GM19043 (cell line): ENCODE measurements around the gene FGF23.
"Not testable (repeated sequence)": the region's sequence is repeated elsewhere in the genome, so short reads cannot be mapped to it uniquely, and the experiment has no call there.

Experiments
- ATAC-seq: cut with Tn5 transposase; IDR thresholded peaks from one replicate; pipeline ENCODE4 v1.9.1; 2021; ENCODE audit warnings: low read depth; ENCODE audit not compliant: unreplicated experiment

FGF23 gene

DNA sequence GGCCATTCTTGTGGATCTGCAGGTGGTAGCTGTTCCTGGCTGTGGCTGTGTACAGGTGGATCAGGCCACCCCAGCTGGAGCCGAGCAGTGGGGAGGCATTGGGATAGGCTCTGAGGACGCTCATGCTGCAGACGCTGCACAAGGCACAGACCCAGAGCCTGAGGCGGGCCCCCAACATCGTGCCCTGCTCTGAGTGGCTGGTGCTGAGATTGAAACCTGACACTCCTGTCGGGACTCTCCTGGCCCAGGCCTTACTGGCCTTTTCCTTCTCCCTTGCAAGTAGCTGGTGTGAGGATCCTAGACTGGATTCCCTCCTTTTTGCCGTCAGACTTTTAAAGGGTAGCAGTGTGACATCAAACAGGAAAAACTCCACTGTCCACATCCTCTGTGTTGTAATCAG is at the start of gene FGF23:
TSS of gene FGF23 (minus strand) at position 308 of the 400 bp plus-strand sequence. CDS start at position 178, 130 bp downstream.
- no peak for ATAC-seq

DNA sequence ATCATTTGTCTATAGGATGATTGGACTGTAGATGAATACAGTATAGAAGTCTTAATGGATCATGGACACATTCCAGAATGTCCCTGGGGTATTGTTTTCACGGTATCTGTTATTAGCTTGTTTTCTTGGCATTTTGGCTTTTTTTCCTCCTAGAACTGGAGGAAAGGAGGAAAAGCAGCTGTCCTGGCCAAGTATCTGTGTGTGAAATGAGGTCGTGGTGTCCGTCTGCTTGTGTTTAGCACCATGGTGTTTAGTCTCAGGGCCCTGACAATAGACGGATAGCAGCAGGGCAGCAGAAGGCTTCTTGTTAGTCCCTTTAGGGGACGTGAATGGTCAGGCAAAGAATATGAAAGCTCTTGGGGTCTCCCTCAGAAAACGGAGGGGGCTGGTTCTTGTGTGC is 44.9 kb upstream of the FGF23 start:
- no peak for ATAC-seq

DNA sequence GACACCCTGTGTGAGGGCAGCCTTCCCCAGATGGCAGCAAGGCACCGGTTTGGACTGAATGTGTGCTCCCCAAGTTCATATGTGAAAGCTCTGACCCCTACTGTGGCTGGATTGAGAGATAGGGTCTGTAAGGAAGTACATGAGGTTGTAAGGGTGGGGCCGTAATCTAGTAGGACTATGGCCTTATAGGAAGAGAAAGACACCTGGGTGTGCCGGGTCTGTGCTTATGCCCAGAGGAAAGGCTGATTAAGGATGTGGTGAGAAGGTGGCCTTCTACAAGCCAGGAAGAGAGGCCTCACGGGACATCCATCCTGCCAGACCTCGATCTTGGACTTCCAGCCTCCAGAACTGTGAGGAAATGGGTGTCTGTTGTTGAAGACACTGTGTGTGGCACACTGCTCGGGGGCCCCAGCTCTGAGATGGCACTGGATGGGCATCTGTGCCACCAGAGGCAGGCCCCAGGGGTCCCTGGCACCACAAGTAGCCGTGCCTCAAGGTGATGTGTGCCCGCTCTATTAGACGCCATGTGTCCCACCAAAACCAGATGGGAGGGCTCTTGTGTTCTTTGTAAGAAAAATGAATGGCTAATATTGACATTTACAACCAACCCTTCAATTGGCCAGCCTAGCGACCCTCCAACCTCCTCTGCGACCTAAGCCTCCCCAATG is 44.1 kb upstream of the FGF23 start:
- no peak for ATAC-seq

DNA sequence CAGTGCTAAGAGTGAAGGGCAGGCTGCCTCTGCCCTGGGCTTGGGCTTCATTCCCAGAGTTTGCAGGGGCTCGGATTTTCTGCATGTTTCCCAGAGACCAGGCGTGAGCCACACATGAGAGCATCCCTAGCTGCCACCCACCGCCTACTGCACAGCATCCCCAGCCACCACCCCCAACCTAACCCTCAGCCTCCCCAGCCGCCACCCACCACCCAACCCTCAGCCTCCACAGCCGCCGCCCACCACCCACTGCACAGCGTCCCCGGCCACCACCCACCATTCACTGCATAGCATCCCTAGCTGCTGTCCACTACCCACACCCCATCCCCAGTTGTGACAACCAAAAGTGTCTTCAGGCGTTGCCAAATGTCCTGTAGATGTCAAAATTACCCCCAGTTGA is 43.5 kb upstream of the FGF23 start:
- no peak for ATAC-seq

DNA sequence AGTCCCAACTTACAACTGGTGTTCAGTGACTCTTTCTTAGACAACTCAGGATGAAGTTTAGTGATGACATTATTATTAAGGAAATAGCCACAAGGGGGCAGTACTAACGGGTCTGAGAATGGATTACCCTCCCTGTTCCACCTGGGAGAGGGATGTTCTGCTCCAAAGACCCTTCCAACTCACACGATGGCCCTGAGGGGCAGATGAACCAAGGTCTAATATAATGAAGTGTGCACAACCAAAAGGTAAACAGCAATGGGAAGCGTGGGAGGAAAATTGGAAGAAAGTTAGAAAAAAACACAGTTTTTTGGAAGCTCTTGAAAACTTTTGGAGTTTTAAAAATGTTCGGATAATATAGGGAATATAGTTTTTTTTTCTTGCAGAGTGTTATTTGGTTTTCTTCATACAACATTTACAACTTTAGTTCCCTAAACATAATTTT is 42.1 kb upstream of the FGF23 start:
- ATAC-seq: no peak

DNA sequence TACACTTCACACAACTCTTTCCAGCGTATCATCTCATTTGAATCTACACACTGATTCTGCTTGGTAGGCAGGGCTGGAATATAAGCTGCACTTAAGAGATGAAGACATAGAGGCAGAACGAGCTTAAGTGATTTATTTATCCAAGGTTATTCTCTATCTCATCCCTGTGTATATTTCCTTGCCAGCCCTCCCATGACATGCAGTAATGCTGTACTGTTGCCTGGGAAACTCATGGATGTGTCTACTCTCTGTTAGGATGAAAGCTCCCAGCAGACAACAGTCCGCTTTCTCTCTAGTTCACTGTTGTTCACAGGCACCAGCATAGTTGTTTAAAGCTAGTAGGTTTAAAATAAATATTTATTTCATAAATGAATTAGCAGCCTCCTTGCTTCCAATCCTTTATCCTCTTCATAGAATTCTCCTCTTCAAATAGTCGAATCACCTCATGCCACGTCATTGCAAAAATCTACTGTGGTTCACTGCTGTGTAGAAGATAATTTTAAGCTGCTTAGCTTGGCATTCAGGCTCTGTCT is 40.7 kb upstream of the FGF23 start:
- no peak for ATAC-seq

DNA sequence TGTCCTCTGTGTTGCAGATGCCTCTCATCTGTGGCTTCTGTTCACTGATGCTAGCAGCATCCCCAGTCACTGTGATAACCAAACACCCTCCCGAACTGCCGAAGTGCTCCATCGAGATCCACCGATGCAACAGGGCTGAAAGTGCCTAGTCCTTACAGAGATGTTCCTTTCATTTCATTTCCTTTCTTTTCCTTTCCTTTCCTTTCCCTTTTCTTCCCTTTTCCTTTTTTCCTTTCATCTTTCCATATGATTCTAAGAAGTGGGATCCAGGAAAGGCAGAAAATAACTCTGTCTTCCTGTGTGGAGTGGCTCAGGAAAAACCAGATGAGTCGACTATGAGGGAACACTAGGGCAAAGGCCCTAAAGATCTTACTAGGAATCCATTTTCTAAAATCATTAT is 39.4 kb upstream of the FGF23 start:
- no peak for ATAC-seq

DNA sequence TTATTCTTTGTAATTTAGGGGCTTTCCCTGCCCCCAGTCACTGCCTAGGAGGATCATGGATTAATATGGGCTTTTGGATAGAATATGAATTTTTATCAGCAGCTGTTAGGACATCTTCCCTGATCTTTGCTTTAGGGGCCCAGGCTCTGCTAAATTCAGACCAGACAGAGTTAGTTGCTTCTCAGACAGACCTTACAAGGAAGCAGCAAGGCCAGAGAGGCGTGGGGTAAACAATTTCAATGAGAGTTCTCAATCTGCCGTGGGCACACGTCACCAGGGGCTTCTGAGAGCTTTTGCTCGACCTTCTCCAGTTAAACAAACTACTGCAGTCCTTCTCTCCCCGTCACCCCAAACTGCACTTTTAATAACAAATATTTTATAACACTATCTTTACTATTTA is 38.4 kb upstream of the FGF23 start:
- no peak for ATAC-seq

DNA sequence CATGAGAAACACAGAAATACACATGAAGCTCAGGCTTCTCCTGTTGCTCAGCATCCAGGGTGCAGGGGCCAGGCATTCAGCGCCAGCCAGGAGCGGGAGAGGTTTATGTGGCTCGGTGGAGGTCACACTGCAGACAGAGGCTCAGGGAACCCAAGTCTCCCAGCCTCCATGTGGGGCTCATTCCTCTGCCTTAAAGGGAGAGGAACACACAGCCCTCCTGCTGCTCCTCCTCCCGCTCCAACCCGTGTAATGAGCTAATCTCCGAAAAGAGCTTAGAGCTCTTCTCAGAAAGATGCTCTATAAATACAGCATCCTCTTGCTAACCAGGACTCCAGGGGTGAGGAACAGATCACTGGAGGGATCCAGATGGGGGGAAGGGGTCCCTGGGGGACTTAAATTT is 37.9 kb upstream of the FGF23 start:
- no peak for ATAC-seq

DNA sequence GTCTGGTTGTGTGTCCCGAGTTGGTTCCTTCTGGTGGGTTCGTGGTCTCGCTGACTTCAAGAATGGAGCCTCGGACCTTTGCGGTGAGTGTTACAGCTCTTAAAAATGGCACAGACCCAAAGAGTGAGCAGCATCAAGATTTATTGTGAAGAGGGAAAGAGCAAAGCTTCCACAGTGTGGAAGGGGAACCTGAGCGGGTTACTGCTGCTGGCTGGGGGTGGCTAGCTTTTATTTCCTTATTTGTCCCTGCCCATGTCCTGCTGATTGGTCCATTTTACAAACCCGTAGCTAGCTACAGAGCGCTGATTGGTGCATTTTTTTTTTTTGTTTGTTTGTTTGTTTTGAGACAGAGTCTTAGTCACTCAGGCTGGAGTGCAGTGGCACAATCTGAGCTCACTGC is 36.8 kb upstream of the FGF23 start:
- ATAC-seq: no peak

DNA sequence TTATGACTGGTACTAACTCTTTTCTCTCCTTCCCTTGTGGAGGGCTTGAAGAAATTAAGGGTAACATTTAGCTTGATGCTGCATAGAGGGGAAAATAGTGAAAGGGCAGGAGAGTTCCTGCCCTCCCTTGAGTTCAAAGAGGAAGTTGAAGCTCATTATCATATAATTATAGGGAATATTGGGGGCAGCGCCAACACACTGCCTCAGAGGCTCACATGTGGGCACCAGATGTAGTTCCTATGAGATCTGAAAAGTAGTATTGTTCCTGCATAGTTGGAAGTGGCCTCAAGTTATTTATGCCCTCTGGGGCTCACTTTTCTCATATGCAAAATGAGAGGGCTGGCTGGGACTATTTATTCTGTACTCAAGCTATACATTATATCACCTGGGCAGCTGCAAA is 33.0 kb upstream of the FGF23 start:
- ATAC-seq: no peak

DNA sequence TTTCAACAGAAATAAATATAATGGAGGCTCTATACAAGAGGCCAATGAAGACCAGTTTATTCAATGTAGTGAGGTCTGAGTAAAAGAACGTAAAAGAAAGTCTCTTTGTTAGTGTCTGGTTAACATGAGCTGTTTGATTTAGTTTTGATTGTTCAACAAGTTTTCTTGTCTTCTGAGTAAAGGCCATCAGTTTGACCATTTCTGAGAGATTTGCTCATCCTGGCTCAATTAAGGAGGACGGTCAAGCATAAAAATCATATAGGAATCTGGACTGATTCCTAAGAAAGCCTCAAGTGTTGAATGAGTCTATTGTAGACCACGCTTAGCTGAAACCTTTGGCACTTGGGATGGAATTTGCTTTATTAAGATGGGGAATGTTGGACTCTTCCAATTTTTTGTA is 32.5 kb upstream of the FGF23 start:
- ATAC-seq: no peak

DNA sequence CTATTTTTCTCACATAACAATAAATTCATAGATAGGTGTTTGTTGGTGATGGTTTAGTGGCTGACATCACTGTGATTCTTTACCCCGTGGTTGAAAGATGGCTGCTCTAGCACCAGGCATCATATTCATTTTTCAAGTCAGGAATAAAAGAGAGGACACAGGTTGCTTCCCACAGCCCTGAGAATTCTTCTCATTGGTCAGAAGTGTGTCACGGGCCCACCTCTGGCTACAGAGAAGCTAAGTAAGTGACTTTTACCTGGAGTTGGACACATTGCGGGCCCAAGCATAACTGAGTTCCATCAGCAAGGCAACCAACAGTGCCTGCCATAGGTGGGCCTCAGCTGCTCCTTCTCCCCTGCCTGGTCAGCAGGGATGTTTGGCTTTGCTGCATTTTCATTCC is 27.6 kb upstream of the FGF23 start:
- no peak for ATAC-seq

DNA sequence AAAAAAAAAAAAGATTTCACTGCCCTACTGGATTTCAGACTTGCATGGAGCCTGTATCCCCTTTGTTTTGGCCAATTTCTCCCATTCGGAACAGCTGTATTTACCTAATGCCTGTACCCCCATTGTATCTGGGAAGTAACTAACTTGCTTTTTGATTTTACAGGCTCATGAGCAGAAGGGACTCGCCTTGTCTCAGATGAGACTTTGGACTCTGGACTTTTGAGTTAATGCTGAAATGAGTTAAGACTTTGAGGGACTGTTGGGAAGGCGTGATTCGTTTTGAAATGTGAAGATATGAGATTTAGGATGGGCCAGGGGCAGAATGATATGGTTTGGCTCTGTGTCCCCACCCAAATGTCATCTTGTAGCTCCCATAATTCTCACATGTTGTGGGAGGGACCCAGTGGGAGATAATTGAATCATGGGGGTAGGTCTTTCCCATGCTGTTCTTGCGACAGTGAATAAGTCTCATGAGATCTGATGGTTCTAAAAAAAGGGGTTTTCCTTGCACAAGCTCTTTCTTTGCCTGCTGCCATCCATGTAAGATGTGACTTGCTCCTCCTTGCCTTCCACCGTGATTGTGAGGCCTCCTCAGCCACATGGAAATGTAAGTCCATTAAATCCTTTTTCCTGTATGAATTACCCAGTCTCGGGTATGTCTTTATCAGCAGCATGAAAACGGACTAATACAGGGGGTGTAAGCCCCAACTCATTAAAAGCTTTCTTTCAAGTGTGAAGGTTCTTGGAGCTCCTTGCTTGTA is 25.5 kb upstream of the FGF23 start:
- not testable (repeated sequence) for ATAC-seq

DNA sequence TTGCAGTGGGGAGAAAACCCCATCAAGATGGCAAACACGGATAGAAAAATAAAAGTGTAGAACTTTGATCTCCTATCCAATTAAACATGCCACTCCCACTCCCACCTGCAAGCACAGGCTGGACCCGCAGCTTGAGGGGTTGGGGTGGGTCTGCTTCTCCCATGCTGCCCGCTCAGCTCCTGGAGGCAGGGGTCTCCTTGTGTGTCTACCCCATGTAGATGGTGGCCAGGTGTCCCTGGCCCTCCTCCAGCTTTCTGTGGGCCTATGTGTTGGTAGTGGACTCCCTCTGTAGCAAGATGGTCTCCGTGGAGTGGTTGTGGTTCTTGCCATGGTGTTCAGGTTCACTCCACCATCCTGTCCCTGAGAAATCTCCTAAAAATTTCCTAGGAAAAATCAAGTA is 23.5 kb upstream of the FGF23 start:
- ATAC-seq: no peak

DNA sequence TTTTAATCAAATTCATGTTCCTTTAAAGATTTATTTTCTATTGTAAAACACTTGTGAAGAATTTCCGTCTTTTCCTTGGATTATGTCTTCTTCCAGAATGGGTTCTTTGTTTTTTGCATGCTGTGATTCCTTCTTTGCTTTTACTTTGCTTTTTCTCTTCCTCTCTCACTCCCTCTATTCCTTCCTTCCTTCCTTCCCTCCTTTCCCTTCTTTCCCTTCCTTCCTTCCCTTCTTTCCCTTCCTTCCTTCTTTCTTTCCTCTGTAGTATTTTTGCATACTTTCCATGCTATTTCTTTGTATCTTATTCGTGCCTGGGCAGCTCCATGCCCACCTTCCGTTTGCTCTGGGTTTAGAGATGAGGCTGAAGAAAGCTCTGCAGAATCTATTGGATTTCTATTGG is 21.6 kb upstream of the FGF23 start:
- ATAC-seq: no peak

DNA sequence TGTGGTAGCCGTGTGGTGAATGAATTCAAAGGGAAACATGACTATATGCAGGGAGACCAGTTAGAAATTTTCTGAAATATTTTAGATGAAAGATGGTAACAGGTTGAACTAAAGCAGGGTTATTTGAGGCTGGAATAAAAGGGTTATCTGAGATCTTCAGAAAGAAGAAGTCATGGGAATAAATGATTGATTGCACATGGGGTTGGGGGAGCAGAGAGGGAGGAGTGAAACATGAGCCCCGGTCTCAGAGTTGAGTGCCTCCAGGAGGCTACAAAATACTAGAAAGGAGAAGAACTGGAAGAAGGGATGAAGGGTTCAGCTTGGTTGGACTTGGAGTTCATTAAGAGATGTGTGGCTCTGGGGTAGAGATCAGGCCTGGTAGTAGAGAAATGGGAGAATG is 16.3 kb upstream of the FGF23 start:
- no peak for ATAC-seq

DNA sequence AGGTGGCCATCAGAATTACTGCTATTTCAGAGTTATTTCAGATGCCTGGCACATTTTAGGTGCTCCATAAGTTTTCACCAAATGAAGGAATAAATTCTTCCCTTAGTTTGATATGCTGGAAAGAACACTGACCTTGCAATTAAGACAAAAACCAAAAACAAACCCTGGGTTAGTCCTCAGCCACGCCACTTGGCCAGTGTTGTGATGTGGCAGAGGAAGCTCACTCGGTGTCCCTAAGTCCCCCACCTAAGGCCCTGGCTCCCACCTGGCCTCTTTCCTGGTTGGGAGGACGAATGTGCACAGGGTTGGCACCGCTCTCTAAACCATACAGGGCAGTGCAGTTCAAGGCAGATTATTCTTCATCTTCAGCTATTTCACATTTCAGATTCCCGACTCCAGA is 13.7 kb upstream of the FGF23 start:
- no peak for ATAC-seq

DNA sequence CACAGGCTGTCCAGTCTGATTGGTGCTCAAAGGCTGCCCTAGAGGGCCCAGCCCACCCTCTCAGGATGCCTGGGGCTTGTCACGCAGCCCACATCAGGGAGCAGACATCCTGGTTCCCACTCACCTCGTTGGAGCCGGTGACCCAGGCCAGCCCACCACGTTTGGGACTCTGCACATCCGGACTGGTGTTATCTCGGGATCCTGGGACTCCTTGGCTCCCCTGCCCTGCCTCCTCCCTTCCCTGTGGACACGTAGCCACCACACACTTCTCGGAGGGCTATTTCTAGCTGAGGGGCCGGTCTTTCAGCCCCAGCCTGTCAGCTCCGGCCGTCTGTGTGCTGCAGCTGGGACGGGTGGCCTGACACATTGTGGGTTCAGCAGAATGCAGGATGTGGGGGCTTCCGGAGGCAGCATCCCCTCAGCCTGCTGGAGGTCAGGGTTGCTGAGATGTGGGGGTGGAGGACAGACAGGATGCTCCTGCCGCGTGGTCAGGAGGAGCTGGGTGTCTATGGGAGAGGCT is 12.8 kb upstream of the FGF23 start:
- no peak for ATAC-seq

DNA sequence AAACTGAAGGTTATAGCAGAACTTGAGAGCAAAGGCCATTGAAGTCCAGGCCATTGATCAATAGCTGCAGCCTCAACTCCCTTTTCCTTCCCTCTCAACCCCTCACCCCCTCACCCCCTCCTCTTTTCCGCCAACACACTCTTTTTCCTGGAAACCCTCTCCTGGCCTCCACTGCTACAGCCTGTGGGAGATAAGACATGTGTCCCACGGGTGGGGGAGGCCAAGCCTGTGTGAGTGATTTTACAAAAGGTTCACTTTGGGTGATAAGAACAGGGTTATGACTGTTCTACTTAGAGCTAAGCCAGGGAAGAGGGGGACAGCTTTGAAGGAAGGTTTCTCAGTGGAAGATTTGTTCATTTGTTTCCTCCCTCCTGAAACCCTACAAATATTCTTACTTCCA is 9.2 kb upstream of the FGF23 start:
- no peak for ATAC-seq

DNA sequence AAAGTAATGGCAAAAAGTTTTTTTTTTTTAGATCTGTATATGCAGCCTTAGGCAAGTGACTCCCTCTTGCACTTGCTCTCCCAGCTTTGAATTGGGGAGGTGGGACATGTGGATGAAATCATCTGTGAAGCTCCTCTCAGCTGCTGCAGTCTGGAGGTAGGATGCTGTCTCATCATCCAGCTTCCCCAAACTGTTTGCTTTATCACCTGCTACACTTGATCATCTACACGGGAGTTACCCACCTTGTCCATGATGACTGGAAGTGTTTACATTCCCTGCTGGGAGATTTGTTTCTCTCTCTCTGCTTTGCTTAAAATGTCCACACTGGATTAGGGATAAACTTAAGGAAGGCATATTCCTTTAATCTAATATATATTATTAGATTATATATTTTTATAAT is 8.5 kb upstream of the FGF23 start:
- ATAC-seq: no peak

DNA sequence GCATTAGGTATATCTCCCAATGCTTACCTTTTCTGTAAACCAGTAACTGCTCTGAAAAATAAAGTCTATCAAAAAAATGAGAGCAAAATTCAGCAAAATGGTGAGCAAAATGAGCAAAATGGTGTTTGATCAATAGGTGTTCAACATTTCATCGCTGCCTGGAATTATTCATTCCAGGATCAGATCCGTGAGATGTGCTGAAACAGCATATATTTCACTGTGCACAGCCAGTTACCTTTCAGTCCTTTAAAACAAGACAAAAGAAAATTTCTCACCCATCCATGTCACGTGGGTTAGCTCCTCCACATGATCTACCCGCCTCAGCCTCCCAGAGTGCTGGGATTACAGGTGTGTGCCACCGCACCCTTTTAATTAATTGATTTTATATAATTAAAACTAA is 8.1 kb upstream of the FGF23 start:
- ATAC-seq: no peak
